ENCODE measurements around the gene CDIP1.

DNA sequence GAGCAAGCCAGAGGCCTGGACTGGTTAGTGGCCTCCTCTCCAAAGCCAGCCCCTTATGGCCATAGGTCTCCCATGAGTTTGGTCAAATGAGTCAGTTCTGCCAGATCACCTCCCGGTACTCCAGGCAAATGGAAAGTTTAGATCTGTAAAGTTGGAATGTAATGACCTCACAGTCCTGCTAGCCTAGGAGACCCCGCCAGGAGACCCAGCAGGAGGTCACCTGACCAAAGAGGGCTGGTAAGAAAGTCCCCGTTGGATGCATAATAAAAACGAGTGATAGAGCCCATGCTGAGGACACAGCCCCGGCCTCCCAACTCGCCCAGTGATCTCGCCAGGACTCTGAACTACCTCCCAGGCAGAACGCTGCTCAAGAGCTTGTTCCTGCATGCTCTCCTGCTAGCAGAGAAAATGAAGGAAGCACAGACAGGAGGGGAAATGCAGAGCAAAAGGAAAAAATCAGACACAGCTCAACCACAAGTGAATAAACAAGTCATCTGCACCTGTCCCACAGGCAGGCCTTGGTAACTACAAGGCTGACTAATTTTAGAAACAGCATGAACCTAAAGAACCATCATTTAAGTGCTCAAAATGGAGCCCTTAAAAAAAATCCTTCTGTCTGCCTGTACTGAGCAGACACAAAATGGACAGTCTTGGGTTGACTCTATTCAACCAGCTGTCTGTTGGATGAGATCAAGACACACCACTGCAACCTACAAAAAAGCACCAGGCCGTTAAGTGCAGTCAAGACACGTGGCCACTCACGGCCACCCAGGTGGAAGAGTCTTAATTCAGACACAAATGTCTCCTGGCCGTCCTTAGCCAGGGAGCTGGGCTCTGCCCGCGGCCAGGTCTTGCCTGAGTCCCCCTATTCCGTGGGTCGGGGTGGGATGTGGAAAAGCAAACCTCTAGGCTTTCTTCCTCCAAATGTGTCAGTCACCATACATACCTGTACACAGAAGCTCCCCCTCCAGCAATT is 9.2 kb downstream of the CDIP1 start:
- TF ChIP-seq POLR2A (IDR thresholded peaks at IDR 0.05) (no peak), POLR2AphosphoS5 (IDR thresholded peaks at IDR 0.05) (no peak)
- TF ChIP-seq, protein P1, sequence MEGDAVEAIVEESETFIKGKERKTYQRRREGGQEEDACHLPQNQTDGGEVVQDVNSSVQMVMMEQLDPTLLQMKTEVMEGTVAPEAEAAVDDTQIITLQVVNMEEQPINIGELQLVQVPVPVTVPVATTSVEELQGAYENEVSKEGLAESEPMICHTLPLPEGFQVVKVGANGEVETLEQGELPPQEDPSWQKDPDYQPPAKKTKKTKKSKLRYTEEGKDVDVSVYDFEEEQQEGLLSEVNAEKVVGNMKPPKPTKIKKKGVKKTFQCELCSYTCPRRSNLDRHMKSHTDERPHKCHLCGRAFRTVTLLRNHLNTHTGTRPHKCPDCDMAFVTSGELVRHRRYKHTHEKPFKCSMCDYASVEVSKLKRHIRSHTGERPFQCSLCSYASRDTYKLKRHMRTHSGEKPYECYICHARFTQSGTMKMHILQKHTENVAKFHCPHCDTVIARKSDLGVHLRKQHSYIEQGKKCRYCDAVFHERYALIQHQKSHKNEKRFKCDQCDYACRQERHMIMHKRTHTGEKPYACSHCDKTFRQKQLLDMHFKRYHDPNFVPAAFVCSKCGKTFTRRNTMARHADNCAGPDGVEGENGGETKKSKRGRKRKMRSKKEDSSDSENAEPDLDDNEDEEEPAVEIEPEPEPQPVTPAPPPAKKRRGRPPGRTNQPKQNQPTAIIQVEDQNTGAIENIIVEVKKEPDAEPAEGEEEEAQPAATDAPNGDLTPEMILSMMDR (IDR thresholded peaks at IDR 0.05) = no peak

Data from breast epithelium (tissue), 3 donors.